Fibroblast of the conjunctiva (primary cell): ENCODE measurements around the gene UBAC2.

ENCODE experiments used
- DNase-seq: peaks from one replicate; pipeline ENCODE4 v3.0.0-alpha.2; 2010; ENCODE audit warnings: low read depth

Gene UBAC2

DNA sequence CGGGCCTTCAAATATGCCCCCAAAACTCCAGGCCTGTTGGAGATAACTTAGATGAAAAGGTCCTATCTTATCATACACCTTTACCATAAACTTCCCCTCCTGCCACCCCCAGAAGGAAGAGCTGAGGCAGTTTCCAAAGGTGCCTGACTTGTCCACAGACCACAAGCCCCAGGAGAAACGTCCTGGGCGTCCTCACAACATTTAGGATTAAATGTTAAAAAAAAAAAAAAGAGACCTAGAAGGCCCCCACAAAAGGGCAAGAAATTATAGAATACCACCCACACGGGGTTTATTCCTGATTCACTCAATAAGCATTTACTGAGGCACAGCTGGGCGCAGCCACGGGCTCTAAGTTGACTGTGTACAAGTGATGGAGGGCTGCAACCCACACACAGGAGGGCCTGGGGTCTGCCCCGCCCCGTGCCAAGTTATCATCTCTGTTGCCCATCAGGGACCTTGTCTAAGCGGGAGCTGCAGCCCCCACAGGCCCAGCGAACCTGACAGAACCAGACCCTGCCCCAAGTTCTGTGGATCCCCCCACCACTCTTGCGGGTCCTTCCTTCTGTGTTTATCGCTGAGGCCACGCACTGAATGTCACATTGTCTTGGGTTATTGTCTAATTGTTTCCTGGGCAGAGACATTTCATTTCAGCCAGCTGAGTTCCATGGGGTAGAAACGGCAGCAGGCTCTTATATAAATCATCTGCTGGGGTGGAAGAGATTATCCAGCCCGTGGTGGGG lies 217.6 kb downstream of the UBAC2 start:
- no peak for DNase-seq

DNA sequence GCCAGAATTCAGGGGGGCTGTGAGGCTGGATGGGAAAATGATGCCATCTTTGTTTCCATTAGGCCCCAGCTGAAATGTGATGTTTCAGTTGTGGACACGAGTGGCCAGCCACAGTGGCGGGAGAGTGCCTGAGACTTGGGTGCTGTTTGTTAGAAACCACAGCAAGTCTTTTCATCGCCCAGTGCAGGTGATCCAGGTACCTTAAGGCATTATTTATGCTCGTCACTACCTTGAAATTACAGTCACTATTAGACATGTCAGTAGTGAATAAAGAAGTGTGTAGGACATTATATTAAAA lies 218.1 kb downstream of the UBAC2 start:
- DNase-seq: no peak

DNA sequence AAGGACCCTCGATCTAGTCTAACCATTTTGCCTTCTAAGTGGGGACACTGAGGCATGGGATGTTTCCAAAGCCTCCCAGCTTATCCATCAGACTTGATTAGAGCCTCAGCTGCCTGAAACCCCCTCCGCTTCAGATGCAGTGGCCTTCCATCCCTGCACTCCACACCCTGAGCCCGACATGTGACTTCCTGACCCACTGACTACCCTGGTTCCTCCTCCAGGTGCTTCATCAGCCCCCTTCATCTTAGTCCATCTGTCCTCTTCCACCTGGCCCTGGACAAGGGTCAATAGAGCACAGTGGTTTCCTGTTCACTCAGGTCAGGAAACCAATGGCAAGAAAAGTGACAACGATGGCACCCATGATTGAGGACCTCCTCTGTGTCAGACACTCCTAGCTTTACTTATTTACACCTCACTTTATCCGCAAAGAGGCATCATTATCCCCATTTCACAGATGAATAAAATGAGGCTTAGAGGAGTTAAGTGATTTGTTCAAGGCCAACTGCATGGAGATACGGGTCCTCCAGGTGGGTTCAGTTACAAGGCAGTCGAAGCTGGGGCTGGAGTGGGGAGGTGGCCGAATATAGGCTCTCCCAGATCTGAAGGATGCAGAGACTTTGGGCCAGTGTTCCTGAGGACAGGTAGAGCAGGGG lies 219.1 kb downstream of the UBAC2 start:
- DNase-seq: no peak

DNA sequence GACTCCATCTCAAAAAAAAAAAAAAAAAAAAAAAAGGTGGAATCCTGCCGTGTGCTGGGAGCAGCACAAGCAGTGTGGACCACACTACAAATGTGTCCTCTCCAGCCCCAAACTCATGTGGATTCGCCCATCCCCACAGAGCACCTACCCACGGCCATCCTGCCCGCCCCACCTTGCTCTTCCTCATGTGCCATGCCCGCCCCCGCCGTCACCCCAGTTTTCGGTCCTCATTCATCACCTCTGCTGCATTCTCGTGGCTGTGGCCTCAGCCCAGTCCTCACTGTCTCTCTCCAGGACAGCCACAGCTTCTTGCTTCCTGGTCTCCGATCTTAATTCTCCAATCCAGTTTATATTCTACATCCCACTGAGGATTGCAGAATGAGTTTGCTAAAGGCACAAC lies 220.6 kb downstream of the UBAC2 start:
- DNase-seq: no peak

DNA sequence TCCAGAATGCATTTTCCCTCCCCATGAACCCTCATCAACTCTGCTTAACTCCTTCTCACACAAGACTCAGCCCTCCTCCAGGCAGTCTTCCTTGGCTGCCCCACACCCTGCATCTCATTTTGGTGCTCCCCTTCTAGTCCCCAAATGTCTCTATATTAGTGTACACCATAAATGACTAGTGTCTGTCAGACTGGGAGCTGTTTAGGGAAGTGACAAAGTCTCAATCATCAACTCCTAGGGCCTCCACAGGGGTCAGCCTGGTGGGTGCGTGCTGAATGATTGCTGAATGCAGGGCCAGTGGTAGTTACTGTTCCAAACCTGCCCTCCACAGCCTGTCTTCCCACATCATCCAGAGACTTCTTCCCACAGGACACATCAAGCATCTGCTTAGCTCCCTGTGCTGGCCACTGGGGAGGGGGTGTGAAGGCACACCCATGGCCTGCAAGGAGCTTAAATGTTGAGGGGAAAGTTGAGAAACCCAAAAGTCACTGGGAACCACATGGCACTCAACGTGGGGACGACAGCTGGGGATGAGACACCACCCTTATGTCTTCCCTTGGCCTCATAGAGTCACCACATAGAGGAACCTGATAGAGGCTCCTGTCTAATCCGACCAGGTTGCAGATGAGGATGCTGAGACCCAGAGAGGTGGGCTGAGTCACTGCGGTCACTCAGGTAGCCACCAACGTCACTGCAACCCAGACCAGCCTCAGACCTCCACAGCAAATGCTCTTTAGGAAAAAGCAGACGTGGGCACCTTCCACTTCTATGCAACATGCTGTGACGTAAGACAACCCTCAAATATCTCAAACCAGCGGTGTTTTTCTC lies 221.3 kb downstream of the UBAC2 start:
- no peak for DNase-seq

DNA sequence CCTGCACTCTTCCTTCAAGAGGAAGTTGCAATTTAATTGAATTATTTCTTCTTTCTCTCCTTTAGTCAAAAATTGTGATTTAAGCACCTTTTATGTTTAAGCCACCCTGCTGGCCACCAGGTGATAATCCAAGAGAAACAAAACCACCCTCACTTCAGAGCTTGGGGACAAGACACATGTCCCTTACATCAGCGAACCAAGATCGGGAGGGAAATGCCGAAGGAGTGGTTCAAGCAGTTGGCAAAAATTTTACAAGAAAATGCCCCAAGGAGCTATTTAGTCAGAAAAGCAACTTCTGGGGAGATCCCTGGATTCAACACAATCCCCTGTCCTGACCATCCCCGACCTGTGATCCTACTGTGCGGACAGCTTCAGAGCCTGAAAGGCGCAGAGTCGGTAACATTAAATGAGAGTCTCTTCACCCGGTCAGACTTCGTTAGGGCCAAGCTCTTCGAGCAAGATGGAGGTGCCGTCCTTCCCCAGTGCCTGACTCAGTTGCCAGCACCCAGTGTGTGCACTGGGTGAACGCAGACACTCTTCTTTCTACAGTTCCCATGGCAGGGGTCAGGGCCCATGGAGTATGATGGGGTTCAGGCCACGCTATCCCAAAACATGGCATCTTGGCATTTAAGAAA lies 222.0 kb downstream of the UBAC2 start:
- DNase-seq: no peak

DNA sequence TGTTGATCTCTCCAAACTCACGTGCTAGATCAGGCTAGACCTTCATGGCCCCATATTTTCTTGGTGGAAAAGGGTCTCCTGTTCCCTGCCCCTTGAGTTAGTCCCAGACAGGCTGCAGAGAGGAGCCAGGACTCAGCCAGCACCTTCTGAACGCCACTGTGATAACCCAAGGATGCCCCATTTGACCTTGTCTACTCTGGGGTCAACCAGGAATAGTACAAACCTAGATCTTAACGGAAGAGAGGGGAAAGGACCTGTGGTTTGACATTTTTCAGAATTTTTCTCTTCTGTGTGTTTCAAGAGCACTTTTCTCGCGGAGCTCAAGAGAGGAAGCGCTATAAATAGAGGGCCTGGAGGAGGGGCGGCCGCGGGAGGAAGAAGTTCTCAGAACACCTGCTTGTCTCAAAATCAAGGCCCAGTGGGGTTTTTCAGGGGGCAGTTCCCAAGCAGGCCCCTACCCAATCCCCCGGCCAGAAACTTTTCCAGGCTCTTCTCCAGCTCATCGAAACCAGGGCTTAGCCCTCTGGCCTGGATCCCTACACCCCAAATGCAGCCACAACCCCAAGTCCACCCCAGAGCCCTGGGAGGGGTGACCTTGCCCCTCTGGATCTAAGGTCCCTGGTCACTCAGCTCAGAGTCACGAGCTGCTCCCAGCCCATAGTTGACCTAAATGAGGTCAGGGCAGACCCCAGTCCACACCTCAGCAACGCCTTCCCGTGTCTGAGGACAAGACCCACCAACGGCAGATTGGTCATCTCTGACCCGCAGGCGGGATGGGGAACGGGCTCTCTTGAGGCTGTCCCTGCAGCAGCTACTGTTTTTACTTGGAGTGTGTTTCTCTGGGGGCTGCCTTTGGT lies 225.1 kb downstream of the UBAC2 start:
- no peak for DNase-seq

DNA sequence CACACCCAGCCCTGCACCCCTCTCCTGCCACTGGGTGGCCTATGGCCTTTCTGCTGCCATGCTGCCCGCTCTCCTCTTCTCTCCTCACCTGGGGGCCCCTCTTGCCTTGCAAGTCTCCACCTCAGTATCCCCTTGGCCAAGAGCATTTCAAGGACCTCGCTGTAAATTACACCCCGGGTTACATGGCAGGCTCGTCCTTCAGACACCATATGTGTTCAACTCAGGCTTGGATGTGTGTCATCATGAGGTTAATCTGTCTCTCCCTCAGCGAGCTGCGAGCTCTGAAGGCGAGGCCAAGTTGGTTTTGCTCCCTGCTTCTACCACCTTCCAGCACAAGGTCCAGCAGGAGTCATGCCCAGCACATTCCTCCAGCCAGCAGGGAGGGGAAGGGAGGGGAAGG lies 225.8 kb downstream of the UBAC2 start:
- no peak for DNase-seq

DNA sequence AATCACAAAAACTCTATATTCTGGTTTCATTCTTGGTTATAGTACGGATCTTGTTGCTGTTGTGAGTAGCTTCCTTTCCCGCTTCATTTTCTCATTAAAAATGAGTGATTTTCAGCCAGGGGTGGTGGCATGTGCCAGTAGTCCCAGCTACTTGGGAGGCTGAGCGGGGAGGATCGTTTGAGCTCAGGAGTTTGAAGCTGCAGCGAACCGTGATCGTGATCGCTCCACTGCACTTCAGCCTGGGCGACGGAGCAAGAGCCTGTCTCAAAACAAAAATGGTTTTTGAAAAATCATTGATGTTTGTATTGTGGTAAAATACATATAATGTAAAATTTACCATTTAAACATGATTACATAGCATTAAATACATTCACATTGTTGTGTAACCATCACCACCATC lies 229.0 kb downstream of the UBAC2 start:
- no peak for DNase-seq

DNA sequence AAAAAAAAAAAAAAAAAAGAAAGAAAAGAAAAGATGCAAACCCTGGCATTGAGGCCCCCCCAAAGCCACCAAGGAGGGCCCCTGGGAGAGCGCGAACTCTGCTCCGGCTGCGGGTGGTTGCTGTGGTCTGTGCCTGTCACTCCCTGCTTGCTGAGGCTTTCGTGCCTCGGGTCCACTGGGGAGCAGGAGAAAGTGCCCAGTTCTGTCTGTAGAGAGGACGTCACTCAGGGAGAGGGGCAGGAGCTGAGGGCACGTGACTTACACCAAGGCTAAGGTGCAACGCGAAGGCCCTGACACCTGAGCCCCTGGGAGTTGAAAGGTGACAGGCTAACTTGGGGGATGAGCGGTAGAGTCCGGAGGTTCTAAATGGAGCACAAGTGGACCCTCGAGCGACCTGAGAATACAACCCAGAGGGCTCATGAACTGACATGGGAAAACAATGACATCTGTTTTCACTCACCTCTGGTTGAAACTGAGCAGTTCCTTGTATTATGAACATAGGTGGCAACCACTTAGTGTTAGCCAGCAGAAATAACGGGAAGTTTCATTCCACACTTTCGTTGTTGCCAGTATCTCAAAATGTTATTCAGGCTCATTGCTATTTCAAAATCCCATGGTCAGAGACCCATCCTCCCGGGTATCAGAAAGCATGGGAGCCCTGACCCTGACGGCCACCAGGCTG lies 231.4 kb downstream of the UBAC2 start:
- DNase-seq: no peak

DNA sequence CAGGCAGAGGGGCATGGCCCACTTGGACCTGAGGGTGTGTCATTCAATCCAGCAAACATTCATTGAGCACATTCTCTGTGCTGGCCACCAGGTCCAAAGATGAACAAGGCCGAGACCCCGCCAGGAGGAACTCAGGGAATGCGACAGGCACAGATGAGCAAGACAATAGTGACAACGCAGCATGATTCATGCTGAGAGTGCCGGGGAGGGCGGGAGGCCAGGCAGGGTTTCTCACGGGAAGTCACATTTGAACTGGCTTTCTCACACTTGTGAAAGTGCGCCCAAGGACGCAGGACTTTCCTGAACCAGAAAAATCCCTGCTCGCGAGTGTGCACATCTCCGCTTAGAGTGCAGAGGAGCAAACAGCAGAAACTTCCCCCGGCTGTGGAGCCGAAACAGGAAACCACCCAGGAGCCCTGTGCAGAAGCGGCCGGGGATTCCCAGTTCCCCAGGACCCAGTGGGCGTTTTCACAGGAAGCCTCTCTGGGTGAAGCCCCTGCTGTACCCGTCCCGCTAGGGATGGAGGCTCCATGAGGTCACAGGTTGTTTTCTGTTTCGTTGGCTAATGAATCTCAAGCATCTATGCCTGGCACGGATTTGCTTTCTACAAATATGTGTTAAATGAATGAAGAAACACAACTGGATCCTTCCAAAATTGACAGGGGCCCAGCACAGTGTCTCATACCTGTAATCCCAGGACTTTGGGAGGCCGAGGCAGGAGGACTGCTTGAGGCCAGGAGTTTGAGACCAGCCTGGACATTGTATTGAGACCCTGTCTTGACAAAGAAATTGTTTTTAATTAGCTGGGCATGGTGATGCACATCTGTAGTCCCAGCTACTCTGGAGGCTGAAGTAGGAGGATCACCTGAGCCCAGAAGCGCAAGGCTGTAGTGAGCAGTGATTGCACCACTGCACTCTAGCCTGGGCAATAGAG lies 232.2 kb downstream of the UBAC2 start:
- DNase-seq: no peak

DNA sequence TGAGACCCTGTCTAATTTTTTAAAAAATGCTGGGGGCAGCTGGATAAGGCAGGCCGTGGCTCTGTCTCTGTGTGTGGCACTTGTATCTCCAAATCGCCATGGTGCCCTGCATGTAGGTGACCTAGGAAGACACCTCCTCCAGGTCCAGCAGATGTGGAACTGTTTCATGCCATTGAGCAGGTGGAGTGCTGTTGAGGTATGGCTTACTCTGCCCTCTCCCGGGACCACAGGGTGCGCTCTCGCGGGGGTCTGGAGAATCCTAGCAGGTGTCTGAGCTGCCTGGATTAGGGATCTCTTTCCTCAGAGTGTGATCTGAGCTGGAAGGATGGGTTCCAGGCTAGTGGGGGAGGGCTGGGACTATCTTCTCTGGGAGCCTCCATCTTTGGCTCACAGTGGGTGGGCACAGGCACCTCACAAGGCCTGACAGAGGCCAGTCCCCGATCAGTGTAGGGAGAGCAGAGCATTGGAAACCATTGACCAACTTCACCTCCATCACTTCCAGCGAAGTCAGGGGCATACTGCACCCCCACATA lies 233.0 kb downstream of the UBAC2 start:
- no peak for DNase-seq

DNA sequence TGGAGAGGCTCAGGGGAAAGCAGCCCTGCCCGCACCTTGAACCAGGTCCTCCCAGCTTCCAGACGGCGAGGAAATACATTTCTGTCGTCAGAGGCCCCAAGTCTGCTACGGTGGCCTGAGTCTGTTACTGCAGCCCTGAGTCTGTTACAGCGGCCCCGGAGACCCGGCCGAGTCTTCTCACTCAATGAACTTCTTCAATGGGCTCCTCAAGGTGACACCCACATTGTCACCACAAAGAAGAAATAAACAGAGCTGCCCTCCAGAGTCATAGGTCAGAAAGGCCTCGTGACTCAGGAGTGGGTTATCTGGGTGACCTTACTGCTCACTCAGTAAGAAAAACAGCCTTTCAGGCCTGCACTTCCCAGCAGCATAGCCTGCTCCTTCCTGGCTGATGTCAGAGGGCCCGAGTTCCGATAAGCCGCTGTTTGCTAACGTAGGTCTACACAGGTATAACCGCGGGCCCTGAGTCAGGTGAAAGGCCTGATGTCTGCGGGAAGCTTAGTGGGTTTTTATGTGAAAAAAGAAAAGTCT lies 233.7 kb downstream of the UBAC2 start:
- DNase-seq: no peak

DNA sequence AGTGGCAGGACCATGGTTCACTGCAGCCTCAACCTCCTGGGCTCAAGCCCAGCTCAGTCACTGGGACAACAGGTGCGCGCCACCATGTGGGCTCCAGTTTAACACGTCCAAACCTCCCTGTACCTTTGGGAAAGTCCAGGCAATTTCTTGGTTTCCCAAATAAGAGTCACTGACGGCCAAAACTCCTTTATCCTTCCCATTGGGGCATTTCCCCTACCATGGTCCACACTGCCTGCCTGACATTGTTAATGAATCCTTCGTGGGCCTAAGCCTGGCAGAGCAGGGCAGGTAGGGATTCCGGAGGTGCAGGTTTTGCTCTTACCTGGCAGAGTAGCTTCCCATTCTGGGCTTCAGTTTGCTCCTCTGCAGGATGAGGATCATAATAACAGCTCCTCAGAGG lies 234.5 kb downstream of the UBAC2 start:
- no peak for DNase-seq

DNA sequence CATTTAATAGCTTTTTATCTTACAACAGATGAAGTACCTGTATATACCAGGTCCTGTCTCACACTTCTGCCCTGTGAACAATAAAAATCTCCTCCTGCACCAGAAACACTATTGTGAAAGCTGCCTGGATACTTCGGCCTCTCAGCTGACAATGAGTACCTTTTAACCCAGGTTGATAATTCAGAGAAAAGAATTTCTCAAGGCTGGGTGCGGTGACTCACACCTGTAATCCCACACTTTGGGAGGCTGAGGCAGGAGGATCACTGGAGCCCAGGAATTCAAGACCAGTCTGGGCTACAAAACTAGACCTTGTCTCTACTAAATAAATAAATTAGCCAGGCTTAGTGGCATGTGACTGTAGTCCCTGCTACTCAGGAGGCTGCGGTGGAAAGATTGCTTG lies 235.3 kb downstream of the UBAC2 start:
- DNase-seq: no peak
